Activated B cell treated with CpG ODN at 0.5 μM for 24 hours (primary cell): ENCODE measurements around the gene ZBTB44. TPM values are rescaled to one million over a fixed set of nuclear protein-coding genes. Genes with fewer than 3 reads are reported as not detected.
"Not testable (repeated sequence)": the region's sequence is repeated elsewhere in the genome, so short reads cannot be mapped to it uniquely, and the experiment has no call there.

Source experiments
- ATAC-seq: fragments of 200-7000 bp; cut with Tn5 transposase; one replicate; pipeline ENCODE4 v1.10.0; 2021; ENCODE audit warnings: low read depth, mild to moderate bottlenecking, moderate library complexity
- CTCF ChIA-PET: fragments of 350-600 bp; sonication (Branson Sonifier 250); formaldehyde crosslinking; loops from one replicate; lab custom pipeline; 2021; ENCODE audit warnings: antibody characterized with exemption; lab: Charles Lee
- POLR2A ChIA-PET: fragments of 350-600 bp; sonication (Branson Sonifier 250); formaldehyde crosslinking; loops from one replicate; lab custom pipeline; 2021; ENCODE audit warnings: antibody characterized with exemption; lab: Charles Lee
- DNase-seq: peaks from one replicate; pipeline ENCODE4 v3.0.0; 2022
- H3K27ac Mint-ChIP-seq: one replicate; pipeline ENCODE4 v1.8.0; 2020; ENCODE audit warnings: mixed read lengths
- H3K27me3 Mint-ChIP-seq: one replicate; pipeline ENCODE4 v1.8.0; 2021; ENCODE audit warnings: mixed read lengths
- H3K36me3 Mint-ChIP-seq: one replicate; pipeline ENCODE4 v1.8.0; 2021; ENCODE audit warnings: low read depth, mixed read lengths
- H3K4me1 Mint-ChIP-seq: one replicate; pipeline ENCODE4 v1.8.0; 2021; ENCODE audit warnings: mixed read lengths
- H3K4me3 Mint-ChIP-seq: one replicate; pipeline ENCODE4 v1.8.0; 2020; ENCODE audit warnings: mild to moderate bottlenecking, mixed read lengths
- H3K9me3 Mint-ChIP-seq: one replicate; pipeline ENCODE4 v1.8.0; 2020; ENCODE audit warnings: mixed read lengths
- CTCF ChIP-seq: fragments of 200-600 bp; IDR thresholded peaks from one replicate; pipeline ENCODE4 v1.8.0; 2022; ENCODE audit warnings: antibody characterized with exemption, mild to moderate bottlenecking
- intact Hi-C: fragments of 100-400 bp; cut with micrococcal nuclease; formaldehyde crosslinking; loops from one replicate; pipeline ENCODE4 v1.15.1; 2024
- total RNA-seq: library from RNA; stranded (reverse); gene quantifications from 2 replicates; pipeline ENCODE4 v1.2.3, GENCODE V29; 2022

The ZBTB44 gene
- total RNA-seq, 1 donor from 2014 or later, result 61.5 TPM

DNA sequence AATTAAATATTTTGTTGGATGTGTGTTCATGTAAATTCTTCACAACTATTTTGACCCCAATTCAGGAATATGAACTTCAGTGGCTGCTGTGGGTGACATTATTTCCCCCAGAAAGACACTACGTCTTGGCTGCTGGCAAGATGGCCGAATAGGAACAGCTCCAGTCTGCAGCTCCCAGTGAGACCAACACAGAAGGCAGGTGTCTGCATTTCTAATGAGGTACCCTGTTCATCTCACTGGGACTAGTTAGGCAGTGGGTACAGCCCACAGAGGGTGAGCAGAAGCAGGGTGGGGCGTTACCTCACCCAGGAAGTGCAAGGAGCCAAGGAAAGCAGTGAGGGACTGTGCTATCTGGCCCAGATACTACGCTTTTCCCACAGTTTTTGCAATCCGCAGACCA is 65.3 kb downstream of the ZBTB44 start:
- ChIA-PET CTCF (no interaction called here), POLR2A (no interaction called here)
- no peak for TF ChIP-seq CTCF
- intact Hi-C loops, result no loop called here
- no peaks in the 10 kb centered on the region for H3K27me3 Mint-ChIP-seq
- peaks cover 36% of the 10 kb centered on the region for H3K36me3 Mint-ChIP-seq
- H3K4me3 Mint-ChIP-seq, result no peak overlapping the region
- peaks cover 5% of the 10 kb centered on the region for H3K9me3 Mint-ChIP-seq
- ATAC-seq (no peak), DNase-seq (no peak)
- H3K27ac Mint-ChIP-seq, result peak overlapping the region; percentile 46
- peaks cover 24% of the 10 kb centered on the region for H3K4me1 Mint-ChIP-seq

DNA sequence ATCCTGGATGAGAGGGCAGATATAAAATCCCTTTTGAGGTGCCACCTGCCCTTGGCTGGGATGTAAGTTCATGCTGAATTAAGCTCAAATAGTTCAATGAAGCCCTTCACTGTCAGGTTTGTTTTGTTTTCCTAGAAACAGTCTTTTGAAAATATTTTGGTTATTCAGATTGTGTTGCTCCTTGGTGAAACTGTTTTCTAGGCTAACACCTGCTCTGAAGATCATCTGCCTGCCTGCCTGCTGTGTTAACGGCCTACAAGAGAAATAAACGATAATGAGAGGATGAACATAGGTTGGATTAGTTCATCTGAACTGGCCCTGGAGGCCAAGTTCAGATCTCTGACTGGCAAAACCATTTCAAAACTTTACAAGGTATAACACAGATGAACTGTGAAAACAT is 67.4 kb downstream of the ZBTB44 start:
- no peak for ATAC-seq
- no peak overlapping the region for H3K4me3 Mint-ChIP-seq
- ChIA-PET CTCF (no interaction called here), POLR2A (no interaction called here)
- H3K27ac Mint-ChIP-seq, result no peak overlapping the region
- no peak for TF ChIP-seq CTCF
- H3K36me3 Mint-ChIP-seq, result peaks cover 29% of the 10 kb centered on the region
- H3K9me3 Mint-ChIP-seq, result peaks cover 4% of the 10 kb centered on the region
- peaks cover 24% of the 10 kb centered on the region for H3K4me1 Mint-ChIP-seq
- no peak for DNase-seq
- H3K27me3 Mint-ChIP-seq, result no peaks in the 10 kb centered on the region
- intact Hi-C loops, result no loop called here

- TF ChIP-seq CTCF, result no peak
- CTCF ChIA-PET, result no interaction called here
- H3K4me1 Mint-ChIP-seq, result peaks cover 20% of the 10 kb centered on the region
- peaks cover 23% of the 10 kb centered on the region for H3K36me3 Mint-ChIP-seq
- DNase-seq (no peak), ATAC-seq (no peak)
- POLR2A ChIA-PET, result no interaction called here
- H3K27me3 Mint-ChIP-seq, result no peaks in the 10 kb centered on the region
- no peak overlapping the region for H3K27ac Mint-ChIP-seq
- intact Hi-C loops, result no loop called here
- H3K4me3 Mint-ChIP-seq, result no peak overlapping the region
- peaks cover under 1% of the 10 kb centered on the region for H3K9me3 Mint-ChIP-seq
These were observed 68.0 kb downstream of the ZBTB44 start for GRCh38 chr11:130246738-130247137.

GRCh38 chr11:130246270-130246669 is 68.4 kb downstream of the ZBTB44 start:
- TF ChIP-seq CTCF, result no peak
- CTCF ChIA-PET, result no interaction called here
- POLR2A ChIA-PET, result no interaction called here
- no peak for ATAC-seq
- H3K36me3 Mint-ChIP-seq, result peaks cover 20% of the 10 kb centered on the region
- H3K9me3 Mint-ChIP-seq, result no peaks in the 10 kb centered on the region
- intact Hi-C loops, result no loop called here
- peaks cover 22% of the 10 kb centered on the region for H3K4me1 Mint-ChIP-seq
- H3K27me3 Mint-ChIP-seq, result no peaks in the 10 kb centered on the region
- no peak overlapping the region for H3K27ac Mint-ChIP-seq
- no peak for DNase-seq
- no peak overlapping the region for H3K4me3 Mint-ChIP-seq

DNA sequence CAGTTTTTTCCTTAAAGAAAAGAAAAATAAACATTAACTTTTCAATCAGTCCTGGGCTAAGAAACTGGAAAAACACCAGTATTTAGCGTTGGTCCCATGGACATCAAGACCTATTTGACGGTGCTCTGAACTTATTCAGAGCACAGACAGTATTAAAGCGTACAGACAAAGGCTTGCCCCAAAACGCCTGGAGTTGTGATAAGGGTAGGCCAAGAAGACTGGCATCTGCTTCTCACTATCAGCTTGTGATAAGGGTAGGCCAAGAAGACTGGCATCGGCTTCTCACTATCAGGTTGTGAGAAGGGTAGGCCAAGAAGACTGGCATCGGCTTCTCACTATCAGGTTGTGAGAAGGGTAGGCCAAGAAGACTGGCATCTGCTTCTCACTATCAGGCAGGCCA is 69.3 kb downstream of the ZBTB44 start:
- H3K4me3 Mint-ChIP-seq, ATAC-seq, CTCF ChIA-PET: not testable (repeated sequence)

DNA sequence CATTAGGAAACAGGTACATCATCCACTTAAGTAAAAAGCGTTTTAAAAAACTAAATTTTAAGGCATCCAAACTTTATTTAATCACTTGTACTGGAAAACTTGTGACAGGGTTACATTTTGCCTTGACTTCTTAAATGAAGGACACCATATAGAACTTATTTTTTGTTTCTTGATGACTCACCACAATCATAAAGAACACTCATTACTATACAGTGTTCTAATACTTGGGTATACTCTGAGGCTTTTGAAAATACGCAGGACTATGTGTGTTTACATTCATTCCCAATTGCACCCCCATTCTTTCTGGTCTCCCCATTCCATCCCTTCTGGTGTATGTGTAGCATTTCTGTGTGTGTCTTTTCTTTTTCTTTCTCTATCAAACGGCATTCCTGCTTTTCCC is 69.9 kb downstream of the ZBTB44 start:
- H3K27ac Mint-ChIP-seq, result no peak overlapping the region
- peaks cover 21% of the 10 kb centered on the region for H3K4me1 Mint-ChIP-seq
- POLR2A ChIA-PET, result interaction anchor here (1.0 kb wide), 1 partner anchor 35 kb away, joined by 3 read pairs; no protein-coding TSS in a partner anchor

More for the DNA sequence above, 69.3 kb downstream of the ZBTB44 start:
- POLR2A ChIA-PET, H3K27ac Mint-ChIP-seq, H3K9me3 Mint-ChIP-seq, H3K27me3 Mint-ChIP-seq, DNase-seq, intact Hi-C loops: not testable (repeated sequence)
- H3K36me3 Mint-ChIP-seq, result peaks cover 11% of the 10 kb centered on the region
- H3K4me1 Mint-ChIP-seq, result peaks cover 22% of the 10 kb centered on the region

More for the DNA sequence above, 69.9 kb downstream of the ZBTB44 start:
- ATAC-seq, result no peak
- Mint-ChIP-seq H3K36me3 (peaks cover 9% of the 10 kb centered on the region), H3K27me3 (no peaks in the 10 kb centered on the region), H3K9me3 (no peaks in the 10 kb centered on the region), H3K4me3 (no peak overlapping the region)
- DNase-seq, result no peak
- intact Hi-C loops, result no loop called here
- CTCF ChIA-PET, result no interaction called here
- no peak for TF ChIP-seq CTCF
